Uterus (tissue), 4 donors: ENCODE results near the gene ITGB4. TPM values are rescaled to one million over a fixed set of nuclear protein-coding genes. Genes with fewer than 3 reads are reported as not detected.

Experiments
- DNase-seq, 2 donors: peaks; one replicate each; pipeline ENCODE4 v3.0.0-alpha.2; 2019 to 2020
- H3K27ac ChIP-seq, 2 donors: fragments of 200-600 bp; sonication (generic); 1 replicate in 1 of 2; 2 replicates in 1 of 2; pipeline ENCODE4 v1.5.1; 2016 to 2018
- H3K27me3 ChIP-seq, 2 donors: fragments of 200-600 bp; sonication (generic); one replicate each; pipeline ENCODE4 v1.5.1; 2018 to 2019; ENCODE audit warnings: control low read depth in 1 of 2
- H3K36me3 ChIP-seq, 2 donors: fragments of 200-600 bp; sonication (generic); one replicate each; pipeline ENCODE4 v1.5.1; 2019; ENCODE audit warnings: control low read depth in 1 of 2
- H3K4me1 ChIP-seq, 2 donors: fragments of 200-600 bp; sonication (generic); one replicate each; pipeline ENCODE4 v1.5.1; 2018 to 2019; ENCODE audit warnings: control low read depth in 1 of 2
- H3K4me3 ChIP-seq, 2 donors: fragments of 200-600 bp; sonication (generic); 1 replicate in 1 of 2; 2 replicates in 1 of 2; pipeline ENCODE4 v1.5.1; 2018 to 2019; ENCODE audit warnings: mild to moderate bottlenecking in 1 of 2
- H3K9me3 ChIP-seq, 2 donors: fragments of 200-600 bp; sonication (generic); one replicate each; pipeline ENCODE4 v1.5.1; 2019; ENCODE audit warnings: control low read depth in 1 of 2
- POLR2A ChIP-seq, 2 donors: fragments of 450-650 bp; IDR thresholded peaks; one replicate each; pipeline ENCODE4 v1.6.1; 2016; ENCODE audit warnings: antibody characterized with exemption in 2 of 2, mild to moderate bottlenecking in 1 of 2, moderate library complexity in 1 of 2
- intact Hi-C: fragments of 100-400 bp; cut with DNase I; formaldehyde crosslinking; loops from one replicate; pipeline ENCODE4 v1.15.1; 2023; ENCODE audit warnings: low total_unique reads
- microRNA-seq: library from miRNA; unstranded; fragments of <30 nt; microRNA quantifications from one replicate; pipeline ENCODE4, GENCODE V29; 2016; ENCODE audit warnings: borderline microRNAs expressed, borderline replicate concordance
- total RNA-seq, 4 donors: library from RNA; depleted of rRNA in 3 of 4; stranded (reverse); fragments of >200 nt in 3 of 4; gene quantifications; one replicate each; pipeline versions ENCODE4 v1.1.0 to v1.2.4, GENCODE V29; 2014 to 2023
- TF ChIP-seq, protein P1 (sequence below), 4 experiments: fragments of 200-600 bp in 2 of 4; fragments of 450-650 bp in 2 of 4; sonication (generic) in 2 of 4; IDR thresholded peaks; one replicate each; pipeline ENCODE4 v1.5.1; 2016 to 2019; ENCODE audit warnings: antibody characterized with exemption in 4 of 4, mild to moderate bottlenecking in 2 of 4, moderate library complexity in 1 of 4
- donor health status: DM: yes; HTN: yes; CAD: no.

Gene ITGB4
- total RNA-seq, 4 donors from 2014 or later = 38.0 to 100 (median 62.3) TPM

DNA sequence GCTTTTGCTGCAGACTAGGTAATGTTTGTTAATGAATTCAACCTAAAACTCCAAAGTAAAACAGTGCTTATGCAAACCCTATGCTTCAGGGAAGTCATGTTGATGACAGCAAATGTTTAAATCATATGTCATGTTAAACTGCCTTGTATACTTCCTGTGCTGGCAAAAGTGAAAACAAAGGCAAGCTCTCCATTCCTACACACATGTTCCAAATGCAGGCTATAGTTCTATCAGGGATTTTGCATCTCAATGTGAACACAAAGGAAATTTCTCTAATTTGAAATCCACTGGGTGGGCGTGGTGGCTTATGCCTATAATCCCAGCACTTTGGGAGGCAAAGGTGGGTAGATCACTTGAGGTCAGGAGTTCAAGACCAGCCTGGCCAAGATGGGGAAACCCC lies 82.6 kb downstream of the ITGB4 start:
- TF ChIP-seq, protein P1, sequence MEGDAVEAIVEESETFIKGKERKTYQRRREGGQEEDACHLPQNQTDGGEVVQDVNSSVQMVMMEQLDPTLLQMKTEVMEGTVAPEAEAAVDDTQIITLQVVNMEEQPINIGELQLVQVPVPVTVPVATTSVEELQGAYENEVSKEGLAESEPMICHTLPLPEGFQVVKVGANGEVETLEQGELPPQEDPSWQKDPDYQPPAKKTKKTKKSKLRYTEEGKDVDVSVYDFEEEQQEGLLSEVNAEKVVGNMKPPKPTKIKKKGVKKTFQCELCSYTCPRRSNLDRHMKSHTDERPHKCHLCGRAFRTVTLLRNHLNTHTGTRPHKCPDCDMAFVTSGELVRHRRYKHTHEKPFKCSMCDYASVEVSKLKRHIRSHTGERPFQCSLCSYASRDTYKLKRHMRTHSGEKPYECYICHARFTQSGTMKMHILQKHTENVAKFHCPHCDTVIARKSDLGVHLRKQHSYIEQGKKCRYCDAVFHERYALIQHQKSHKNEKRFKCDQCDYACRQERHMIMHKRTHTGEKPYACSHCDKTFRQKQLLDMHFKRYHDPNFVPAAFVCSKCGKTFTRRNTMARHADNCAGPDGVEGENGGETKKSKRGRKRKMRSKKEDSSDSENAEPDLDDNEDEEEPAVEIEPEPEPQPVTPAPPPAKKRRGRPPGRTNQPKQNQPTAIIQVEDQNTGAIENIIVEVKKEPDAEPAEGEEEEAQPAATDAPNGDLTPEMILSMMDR (IDR thresholded peaks at IDR 0.05) = no peak
- TF ChIP-seq POLR2A (IDR thresholded peaks at IDR 0.05) = no peak
- Histone ChIP-seq H3K9me3 (no peaks in the 10 kb centered on the region), H3K27me3 (no peaks in the 10 kb centered on the region), H3K4me3 (no peak overlapping the region), H3K4me1 (peaks cover 0 to 4% of the 10 kb centered on the region in 2 donors), H3K36me3 (no peaks in the 10 kb centered on the region), H3K27ac (no peak overlapping the region)
- intact Hi-C loops = no loop called here
- no peak for DNase-seq

DNA sequence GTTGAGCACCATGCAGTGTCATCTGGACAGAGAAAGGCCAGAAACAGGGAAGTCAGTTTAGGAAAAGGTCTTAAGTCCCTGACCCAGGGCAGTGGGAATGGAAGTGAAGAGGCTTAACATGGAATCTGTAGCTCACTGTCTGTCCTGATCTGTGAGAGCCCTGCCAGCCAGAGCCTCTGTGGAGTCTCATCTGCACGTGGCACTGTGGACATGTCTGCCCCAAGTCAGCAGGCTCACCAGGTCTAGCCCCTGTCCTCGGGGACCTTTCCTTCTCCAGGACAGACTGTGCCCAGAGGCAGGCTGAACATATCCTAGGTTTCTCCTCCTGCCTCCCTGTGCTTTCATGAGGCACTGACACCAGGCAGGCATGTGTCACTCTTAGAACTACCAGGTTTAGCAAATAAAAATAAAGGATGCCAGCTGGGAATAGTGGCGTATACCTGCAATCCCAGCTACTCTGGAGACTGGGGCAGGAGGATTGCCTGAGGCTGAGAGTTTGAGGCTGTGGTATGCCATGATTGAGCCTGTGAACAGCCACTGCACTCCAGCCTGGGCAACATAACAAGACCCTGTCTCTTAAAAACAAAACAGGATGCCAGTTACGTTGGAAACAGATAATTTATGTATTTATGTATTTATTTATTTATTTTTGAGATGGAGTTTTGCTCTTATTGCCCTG lies 85.7 kb downstream of the ITGB4 start:
- intact Hi-C loops = no loop called here
- no peak overlapping the region for H3K4me3 ChIP-seq
- H3K4me1 ChIP-seq = peaks cover 0 to 8% of the 10 kb centered on the region in 2 donors
- DNase-seq = no peak
- H3K27ac ChIP-seq = no peak overlapping the region
- no peaks in the 10 kb centered on the region for H3K36me3 ChIP-seq
- no peaks in the 10 kb centered on the region for H3K9me3 ChIP-seq
- TF ChIP-seq, protein P1 (IDR thresholded peaks at IDR 0.05) = no peak
- TF ChIP-seq POLR2A (IDR thresholded peaks at IDR 0.05) = no peak
- no peaks in the 10 kb centered on the region for H3K27me3 ChIP-seq

Small RNA genes lying within 50 kb of the gene (microRNA-seq; reads per million reads assigned to microRNA genes)
- gene MIR4738 = 1.5 reads per million

Other genes starting within 250 kb of the ITGB4 start
- 100 to 1,000 TPM in 1 of 4 donors, 10 to 100 TPM in 1, 1 to 10 TPM in 2; 7.4 to 122 (median 15.5) TPM for gene CASKIN2, start 205.9 kb upstream of the ITGB4 start, total RNA-seq
- 100 to 1,000 TPM in 1 of 4 donors, 10 to 100 TPM in 3; 17.4 to 102 (median 20.6) TPM for gene TSEN54, start 204.9 kb upstream of the ITGB4 start, total RNA-seq
- gene LLGL2, start 195.8 kb upstream of the ITGB4 start, total RNA-seq = 10 to 100 TPM in 3 of 4 donors, 1 to 10 TPM in 1; 3.1 to 31.9 (median 14.0) TPM
- 100 to 1,000 TPM; 119 to 610 (median 170) TPM for gene MYO15B, start 133.7 kb upstream of the ITGB4 start, total RNA-seq
- 1 to 10 TPM in 1 of 4 donors, under 1 TPM in 1, not detected in 2; 0.85 to 2.2 TPM for gene SMIM5, start 88.0 kb upstream of the ITGB4 start, total RNA-seq
- gene RECQL5, start 54.3 kb upstream of the ITGB4 start, total RNA-seq = 10 to 100 TPM in 2 of 4 donors, 1 to 10 TPM in 1, under 1 TPM in 1; 0.59 to 22.7 (median 11.9) TPM
- 10 to 100 TPM; 14.1 to 87.7 (median 64.7) TPM for gene SAP30BP, start 54.1 kb upstream of the ITGB4 start, total RNA-seq
- gene GALK1, start 43.7 kb downstream of the ITGB4 start, total RNA-seq = 10 to 100 TPM in 3 of 4 donors, not detected in 1; 19.4 to 37.1 (median 35.6) TPM
- 10 to 100 TPM in 3 of 4 donors, 1 to 10 TPM in 1; 6.9 to 69.7 (median 45.5) TPM for gene UNK, start 63.3 kb downstream of the ITGB4 start, total RNA-seq
- gene UNC13D, start 122.9 kb downstream of the ITGB4 start, total RNA-seq = 10 to 100 TPM in 2 of 4 donors, 1 to 10 TPM in 2; 1.2 to 32.7 (median 11.8) TPM
- gene WBP2, start 133.9 kb downstream of the ITGB4 start, total RNA-seq = 100 to 1,000 TPM in 1 of 4 donors, 10 to 100 TPM in 3; 19.7 to 115 (median 34.5) TPM
- 10 to 100 TPM in 3 of 4 donors, 1 to 10 TPM in 1; 6.8 to 70.1 (median 19.0) TPM for gene TRIM47, start 157.1 kb downstream of the ITGB4 start, total RNA-seq
- 10 to 100 TPM; 20.0 to 36.9 (median 30.1) TPM for gene TRIM65, start 175.5 kb downstream of the ITGB4 start, total RNA-seq
- 10 to 100 TPM; 32.3 to 99.8 (median 47.8) TPM for gene MRPL38, start 183.4 kb downstream of the ITGB4 start, total RNA-seq
- 10 to 100 TPM; 11.0 to 16.5 (median 14.2) TPM for gene FBF1, start 219.6 kb downstream of the ITGB4 start, total RNA-seq